Esophagus muscularis mucosa (tissue), 4 donors: Measurements from ENCODE around the gene CCDC177.

Experiments
- EP300 ChIP-seq: sonication (generic); formaldehyde crosslinking; IDR thresholded peaks from one replicate; pipeline ENCODE4 v1.6.1; 2017; ENCODE audit warnings: antibody characterized with exemption
- POLR2A ChIP-seq: fragments of 450-650 bp; IDR thresholded peaks from one replicate; pipeline ENCODE4 v1.6.1; 2017; ENCODE audit warnings: antibody characterized with exemption, moderate library complexity, mild to moderate bottlenecking, low read depth
- POLR2AphosphoS5 ChIP-seq, 2 donors: sonication (generic); formaldehyde crosslinking; IDR thresholded peaks; one replicate each; pipeline ENCODE4 v1.6.1; 2017; ENCODE audit warnings: antibody characterized with exemption in 2 of 2
- TF ChIP-seq, protein P1 (sequence below), 3 experiments: fragments of 200-600 bp in 2 of 3; fragments of 450-650 bp in 1 of 3; sonication (generic) in 2 of 3; IDR thresholded peaks; one replicate each; pipeline ENCODE4 v1.5.1; 2017 to 2019; ENCODE audit warnings: antibody characterized with exemption in 3 of 3, mild to moderate bottlenecking in 2 of 3, moderate library complexity in 1 of 3

DNA sequence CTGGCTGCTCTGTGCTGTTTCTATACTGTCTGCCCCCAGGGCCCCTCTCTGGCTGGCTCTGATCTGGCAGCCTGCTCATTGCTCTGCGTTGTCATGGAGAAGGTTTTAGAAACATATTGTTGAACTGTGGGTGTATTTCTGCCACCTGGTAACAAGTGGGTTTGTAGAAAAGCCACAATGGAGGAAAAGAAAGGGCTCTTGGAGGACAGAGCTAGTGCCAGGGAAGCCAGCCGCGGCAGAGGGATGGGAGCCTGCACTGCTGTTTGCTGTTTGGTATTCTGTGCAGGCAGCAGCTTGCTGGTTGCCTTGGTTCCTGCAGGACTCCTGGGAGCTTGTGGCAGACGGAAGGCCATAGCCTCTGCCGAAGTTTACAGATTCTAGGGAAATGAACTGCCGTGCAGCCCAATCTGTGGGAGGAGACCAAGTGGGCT lies 15.1 kb downstream of the CCDC177 start:
- TF ChIP-seq, protein P1, sequence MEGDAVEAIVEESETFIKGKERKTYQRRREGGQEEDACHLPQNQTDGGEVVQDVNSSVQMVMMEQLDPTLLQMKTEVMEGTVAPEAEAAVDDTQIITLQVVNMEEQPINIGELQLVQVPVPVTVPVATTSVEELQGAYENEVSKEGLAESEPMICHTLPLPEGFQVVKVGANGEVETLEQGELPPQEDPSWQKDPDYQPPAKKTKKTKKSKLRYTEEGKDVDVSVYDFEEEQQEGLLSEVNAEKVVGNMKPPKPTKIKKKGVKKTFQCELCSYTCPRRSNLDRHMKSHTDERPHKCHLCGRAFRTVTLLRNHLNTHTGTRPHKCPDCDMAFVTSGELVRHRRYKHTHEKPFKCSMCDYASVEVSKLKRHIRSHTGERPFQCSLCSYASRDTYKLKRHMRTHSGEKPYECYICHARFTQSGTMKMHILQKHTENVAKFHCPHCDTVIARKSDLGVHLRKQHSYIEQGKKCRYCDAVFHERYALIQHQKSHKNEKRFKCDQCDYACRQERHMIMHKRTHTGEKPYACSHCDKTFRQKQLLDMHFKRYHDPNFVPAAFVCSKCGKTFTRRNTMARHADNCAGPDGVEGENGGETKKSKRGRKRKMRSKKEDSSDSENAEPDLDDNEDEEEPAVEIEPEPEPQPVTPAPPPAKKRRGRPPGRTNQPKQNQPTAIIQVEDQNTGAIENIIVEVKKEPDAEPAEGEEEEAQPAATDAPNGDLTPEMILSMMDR (IDR thresholded peaks at IDR 0.05) = no peak
- TF ChIP-seq POLR2A = no peak
- TF ChIP-seq EP300 = no peak
- no peak for TF ChIP-seq POLR2AphosphoS5 (IDR thresholded peaks at IDR 0.05)
